Measurements from ENCODE around the gene NRTN. TPM values are rescaled to one million over a fixed set of nuclear protein-coding genes. Genes with fewer than 3 reads are reported as not detected.

Gene NRTN
- total RNA-seq, 1 experiment from 2014 or later: 1.9 TPM

- no peak for DNase-seq
- Histone ChIP-seq H2AFZ (no peak overlapping the region), H3K36me3 (ENCODE audit: low read depth) (no peaks in the 10 kb centered on the region), H3K4me3 (no peak overlapping the region), H4K20me1 (ENCODE audit: insufficient read depth) (no peaks in the 10 kb centered on the region), H3K27me3 (ENCODE audit: insufficient read depth, low read depth) (0 out of 2 replicates have a peak, but pooled peaks cover 8% of the 10 kb centered on the region), H3K4me2 (no peak overlapping the region), H3K9me2 (ENCODE audit: insufficient read depth) (no peaks in the 10 kb centered on the region), H3F3A (ENCODE audit: insufficient read depth, low read depth) (no peaks in the 10 kb centered on the region; the same call in 1 of the 2 replicates), H3K27ac (peak overlapping the region; percentile 34; the same call in 1 of the 2 replicates), H3K79me2 (ENCODE audit: low read depth) (no peaks in the 10 kb centered on the region), H3K9me3 (ENCODE audit: insufficient read depth, low read depth) (no peaks in the 10 kb centered on the region), H3K4me1 (replicated peaks; ENCODE audit: insufficient read depth) (no peaks in the 10 kb centered on the region)
- intact Hi-C loops (cut with micrococcal nuclease; ENCODE audit: unreplicated experiment): loop anchor here (10.0 kb wide), 2 partner anchors 175 to 215 kb away; no protein-coding TSS in a partner anchor
- BruUV-seq (replicated peaks): no TSS peak
- no peak for TF ChIP-seq EZH2 (IDR thresholded peaks at IDR 0.05; ENCODE audit: low read depth)
- no peak for TF ChIP-seq CTCF (conservative IDR thresholded peaks at IDR 0.05)
- CTCF ChIA-PET: interaction anchor here (0.6 to 1.0 kb wide), 4 partner anchors 31 to 929 kb away, joined by 7 to 14 read pairs (median 8); no protein-coding TSS in a partner anchor
- POLR2A ChIA-PET (ENCODE audit: unreplicated experiment): no interaction called here
These were observed 4.6 kb downstream of the NRTN start for GRCh38 chr19:5809469-5809868.

GRCh38 chr19:5811117-5811516 is 6.2 kb downstream of the NRTN start:
- intact Hi-C loops (cut with micrococcal nuclease; ENCODE audit: unreplicated experiment): no loop called here
- Histone ChIP-seq H3K27me3 (ENCODE audit: insufficient read depth, low read depth) (0 out of 2 replicates have a peak, but pooled peaks cover under 1% of the 10 kb centered on the region), H3K4me2 (no peak overlapping the region), H4K20me1 (ENCODE audit: insufficient read depth) (no peaks in the 10 kb centered on the region), H2AFZ (no peak overlapping the region), H3K36me3 (ENCODE audit: low read depth) (no peaks in the 10 kb centered on the region), H3F3A (ENCODE audit: insufficient read depth, low read depth) (no peaks in the 10 kb centered on the region; the same call in 1 of the 2 replicates), H3K4me3 (no peak overlapping the region), H3K27ac (no peak overlapping the region), H3K9me2 (ENCODE audit: insufficient read depth) (no peaks in the 10 kb centered on the region), H3K79me2 (ENCODE audit: low read depth) (no peaks in the 10 kb centered on the region), H3K9me3 (ENCODE audit: insufficient read depth, low read depth) (no peaks in the 10 kb centered on the region), H3K4me1 (replicated peaks; ENCODE audit: insufficient read depth) (no peaks in the 10 kb centered on the region)
- BruUV-seq (replicated peaks): no TSS peak
- ChIA-PET POLR2A (ENCODE audit: unreplicated experiment) (no interaction called here), CTCF (no interaction called here)
- no peak for DNase-seq
- no peak for TF ChIP-seq EZH2 (IDR thresholded peaks at IDR 0.05; ENCODE audit: low read depth)

- Histone ChIP-seq H3K4me1 (replicated peaks; ENCODE audit: insufficient read depth) (no peaks in the 10 kb centered on the region), H3K4me2 (no peak overlapping the region), H3K27me3 (ENCODE audit: insufficient read depth, low read depth) (no peaks in the 10 kb centered on the region), H3K36me3 (ENCODE audit: low read depth) (no peaks in the 10 kb centered on the region), H3K79me2 (ENCODE audit: low read depth) (no peaks in the 10 kb centered on the region), H3K27ac (no peak overlapping the region), H4K20me1 (ENCODE audit: insufficient read depth) (no peaks in the 10 kb centered on the region), H3K4me3 (no peak overlapping the region), H2AFZ (no peak overlapping the region), H3K9me2 (ENCODE audit: insufficient read depth) (no peaks in the 10 kb centered on the region), H3K9me3 (ENCODE audit: insufficient read depth, low read depth) (no peaks in the 10 kb centered on the region), H3F3A (ENCODE audit: insufficient read depth, low read depth) (no peaks in the 10 kb centered on the region)
- intact Hi-C loops (cut with micrococcal nuclease; ENCODE audit: unreplicated experiment): no loop called here
- DNase-seq: no peak
- POLR2A ChIA-PET (ENCODE audit: unreplicated experiment): no interaction called here
- CTCF ChIA-PET: no interaction called here
- TF ChIP-seq EZH2 (IDR thresholded peaks at IDR 0.05; ENCODE audit: low read depth) (no peak), CTCF (conservative IDR thresholded peaks at IDR 0.05) (no peak)
- BruUV-seq (replicated peaks): no TSS peak
These were observed 9.4 kb downstream of the NRTN start for GRCh38 chr19:5814123-5814851.
